Stimulated activated CD4-positive, alpha-beta T cell treated with anti-CD3 and anti-CD28 coated beads, Interleukin-2, amount 100 ng/mL, for 24 hours (primary cell): Measurements from ENCODE around the gene SUSD6.
A peak's percentile ranks its signal among the peaks of the same experiment; 100 is the strongest.
"Not testable (repeated sequence)": the region's sequence is repeated elsewhere in the genome, so short reads cannot be mapped to it uniquely, and the experiment has no call there.

ENCODE experiments used
- DNase-seq, 2 donors: peaks; one replicate each; pipeline ENCODE4 v3.0.0-alpha.2; 2020

SUSD6 gene

DNA sequence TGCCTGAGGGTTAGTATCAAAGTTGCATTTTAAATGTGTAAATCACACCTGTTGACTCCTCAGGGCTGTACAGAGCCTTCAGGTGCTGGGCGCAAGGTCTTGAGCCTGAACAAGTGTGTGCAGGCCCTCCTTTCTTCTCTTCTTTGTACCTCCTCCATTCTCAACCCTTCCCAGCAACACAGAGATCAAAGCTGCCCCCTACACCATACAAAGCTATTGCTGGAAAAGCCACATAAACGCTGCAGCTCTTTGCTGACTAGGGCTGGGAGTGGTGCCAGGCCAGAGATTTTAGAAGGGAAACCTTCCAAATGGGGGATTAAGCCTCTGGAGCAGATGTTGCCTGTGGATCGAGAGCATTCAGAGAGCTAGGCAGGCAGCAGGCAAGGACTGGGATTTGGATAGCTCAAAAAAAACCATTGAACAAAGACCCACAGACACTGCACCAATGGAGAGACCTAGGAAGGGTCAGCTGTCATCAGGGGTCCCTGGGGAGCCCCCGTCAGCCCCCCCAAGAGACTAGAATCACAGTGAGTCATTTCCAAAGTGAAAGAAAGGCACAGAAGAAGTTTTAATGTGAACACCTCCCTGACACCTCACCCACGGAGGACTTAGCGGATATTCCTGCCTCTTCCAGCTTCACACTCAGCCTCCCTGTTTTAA lies 18.2 kb upstream of the SUSD6 start:
- no peak for DNase-seq

DNA sequence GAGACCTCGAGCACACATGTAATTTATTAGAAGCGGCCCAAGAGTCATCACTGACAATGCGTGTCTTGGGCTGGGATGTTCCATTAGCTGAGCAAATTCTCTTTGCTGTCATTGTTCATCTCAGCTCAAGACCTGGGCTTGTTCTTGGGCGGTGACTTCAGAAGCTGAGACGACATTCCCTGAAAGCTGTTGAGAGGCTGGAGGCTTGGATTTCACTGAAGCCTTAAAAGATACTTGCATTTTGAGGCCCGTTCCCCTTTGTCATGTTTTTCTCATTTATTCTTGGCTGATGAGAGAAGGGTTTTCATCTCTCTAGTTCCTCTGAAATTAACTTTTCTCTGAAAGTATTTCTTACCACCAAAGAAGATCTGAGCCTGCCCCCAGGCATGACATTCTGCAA lies 16.6 kb upstream of the SUSD6 start:
- DNase-seq: no peak

DNA sequence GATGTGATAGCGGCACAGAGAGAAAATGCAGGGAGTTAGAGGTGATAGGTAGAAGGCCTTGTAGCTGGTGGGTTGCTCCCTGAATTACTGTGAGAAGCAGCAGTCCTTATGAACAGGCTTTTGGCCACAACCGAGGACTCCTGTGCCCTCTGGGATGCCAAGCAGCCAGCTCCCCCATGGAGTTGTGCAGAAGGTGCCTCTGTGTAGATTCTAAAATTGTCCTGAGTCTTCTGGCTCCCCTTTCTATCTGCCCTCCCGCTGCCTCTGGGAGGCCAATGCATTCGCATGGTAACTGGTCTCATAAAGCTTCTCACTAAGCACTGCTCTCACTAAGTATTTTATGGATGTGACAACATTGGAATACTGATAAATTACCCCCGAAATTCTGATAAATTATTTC lies 16.1 kb upstream of the SUSD6 start:
- DNase-seq: no peak

DNA sequence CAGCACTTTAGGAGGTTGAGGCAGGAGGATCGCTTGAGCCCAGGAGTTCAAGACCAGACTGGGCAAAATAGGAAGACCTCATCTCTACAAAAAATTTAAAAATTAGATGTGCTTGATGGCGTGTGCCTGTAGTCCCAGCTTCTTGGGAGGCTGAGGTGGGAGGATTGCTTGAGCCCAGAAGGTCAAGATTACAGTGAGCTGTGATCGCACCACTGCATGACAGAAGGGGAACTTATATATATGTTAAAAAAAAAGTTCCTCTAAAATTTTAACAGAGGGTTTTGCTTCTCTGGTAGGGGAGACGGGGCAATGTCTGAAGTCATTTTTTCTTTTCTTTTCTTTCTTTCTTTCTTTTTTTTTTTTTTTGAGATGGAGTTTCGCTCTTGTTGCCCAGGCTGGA lies 12.0 kb upstream of the SUSD6 start:
- not testable (repeated sequence) for DNase-seq

DNA sequence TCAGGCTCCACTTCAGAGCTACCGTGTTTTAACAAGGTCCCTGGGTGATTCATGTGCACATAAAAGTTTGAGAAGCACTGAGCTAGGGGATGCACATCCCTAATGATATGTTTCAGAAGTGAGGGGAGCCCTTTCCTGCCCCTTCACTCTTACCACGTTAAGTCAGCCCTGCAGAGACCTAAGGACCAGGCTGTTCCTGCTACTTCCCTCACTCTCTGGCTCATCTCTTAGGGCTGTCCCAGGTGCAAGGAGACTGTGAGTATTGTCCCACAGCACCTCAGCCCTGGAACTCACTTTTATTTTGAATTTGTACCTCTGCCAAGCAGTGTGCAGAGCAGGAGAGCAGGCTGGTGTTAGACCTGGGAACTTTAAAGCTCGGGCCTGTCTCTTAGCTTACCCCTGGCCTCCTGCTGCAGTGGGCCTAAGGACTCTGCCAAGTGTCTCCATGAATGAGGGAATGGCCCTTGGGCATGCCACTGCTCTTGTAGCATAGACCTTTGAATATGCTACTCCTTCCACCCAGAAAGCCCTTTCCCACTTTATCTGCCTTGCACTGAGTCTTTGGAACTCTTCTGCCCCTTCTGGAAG lies 11.0 kb upstream of the SUSD6 start:
- no peak for DNase-seq

DNA sequence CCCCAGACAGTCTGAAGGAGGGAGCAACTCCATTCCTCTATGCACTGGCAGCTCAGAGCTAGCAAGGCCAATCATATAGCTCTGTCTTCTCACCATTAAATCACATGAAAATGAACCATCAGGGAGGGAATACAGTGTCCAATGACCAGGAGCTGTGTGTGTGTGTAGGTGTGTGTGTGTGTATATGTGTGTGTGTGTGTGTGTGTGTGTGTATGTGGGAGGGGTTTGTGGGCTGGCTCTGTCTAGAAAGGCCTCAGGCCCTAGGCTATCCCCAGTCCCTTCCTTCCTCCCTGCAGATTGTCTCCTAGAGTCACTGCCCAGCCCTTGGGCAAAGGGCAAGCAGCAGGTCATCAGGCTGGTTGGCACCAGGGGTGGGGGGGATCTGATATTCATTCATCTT lies 5.7 kb upstream of the SUSD6 start:
- DNase-seq: no peak

DNA sequence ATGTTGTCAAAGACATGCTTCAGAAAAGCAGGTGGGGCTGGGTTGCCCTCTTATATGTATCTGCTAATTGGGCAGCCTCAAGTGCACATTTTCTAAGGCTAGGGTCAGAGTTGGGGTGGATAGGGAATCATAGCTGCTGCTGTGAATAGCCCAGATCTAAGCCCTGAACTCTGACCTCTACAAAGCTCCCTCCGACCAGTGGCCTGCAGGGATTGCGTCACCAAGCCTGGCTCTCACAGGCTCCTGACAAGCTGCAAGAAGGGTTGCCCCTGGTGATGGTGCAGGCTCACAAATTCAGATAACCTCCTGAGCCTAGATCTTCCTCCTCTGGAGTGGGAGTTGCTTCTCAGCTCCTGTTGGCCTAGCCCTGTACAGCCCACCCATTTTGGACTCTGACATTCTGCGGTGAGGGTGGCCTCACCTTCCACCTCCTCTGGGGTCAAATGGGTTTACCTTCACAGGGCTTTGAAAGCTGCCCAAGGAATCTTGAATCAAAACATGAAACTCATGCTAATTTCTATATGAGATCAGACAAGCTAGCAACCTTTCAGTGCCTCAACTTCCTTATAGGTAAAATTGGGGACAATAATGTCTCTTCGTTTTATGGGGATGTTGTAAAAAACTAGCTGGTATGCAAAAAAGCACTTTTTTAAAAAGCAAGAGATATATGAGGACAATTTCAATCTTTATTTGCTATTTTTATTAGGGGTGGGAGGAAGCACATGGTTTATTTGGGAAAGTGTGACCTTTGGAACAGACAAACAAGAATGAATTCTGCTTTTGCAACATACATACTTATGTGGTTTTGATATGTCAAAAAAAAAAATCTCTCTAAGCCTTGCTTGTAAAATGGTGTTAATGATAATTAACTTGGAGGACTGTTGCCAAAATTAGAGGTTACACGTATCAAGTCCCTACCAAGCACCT lies 4.9 kb upstream of the SUSD6 start:
- no peak for DNase-seq

DNA sequence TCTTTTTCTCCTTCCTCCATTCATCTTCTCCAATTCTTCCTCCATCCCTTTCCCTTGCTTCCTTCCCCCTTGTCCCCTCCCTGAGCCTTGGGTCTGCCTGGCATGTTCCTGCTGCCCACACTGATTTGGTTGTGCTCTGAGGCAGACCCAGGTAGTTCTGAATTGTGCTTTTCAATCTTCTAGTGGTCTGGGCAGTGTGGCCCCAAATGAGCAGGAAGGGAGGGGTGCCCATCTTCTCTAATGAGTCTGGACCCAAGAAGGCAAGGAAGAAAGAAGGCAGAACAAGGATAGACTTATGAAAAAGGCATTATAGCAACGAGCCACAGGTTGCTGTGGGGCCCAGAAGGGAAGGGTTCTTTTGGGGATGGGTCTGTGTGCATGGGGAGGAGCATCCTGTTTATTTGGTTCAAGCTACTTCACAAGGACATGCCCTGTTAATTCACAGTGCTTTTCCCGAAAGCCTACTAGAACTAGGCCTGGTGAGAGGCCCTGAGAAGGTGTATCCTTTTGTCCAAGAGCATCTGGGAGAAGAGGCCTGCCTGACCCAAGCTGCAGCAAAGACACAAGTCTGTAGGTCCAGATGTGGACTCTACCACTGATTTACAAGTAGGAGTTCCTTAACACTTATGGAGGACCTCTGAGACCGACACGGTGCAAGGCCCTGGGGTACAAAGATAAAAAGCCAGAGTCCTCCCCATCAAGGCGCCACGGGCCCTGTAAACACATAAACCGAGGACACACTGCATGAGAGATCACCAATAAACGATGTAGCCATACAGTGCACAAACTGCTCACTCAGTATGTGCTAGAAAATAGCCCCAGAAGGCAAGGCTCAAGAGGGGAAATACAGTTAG lies 1.1 kb upstream of the SUSD6 start:
- no peak for DNase-seq

DNA sequence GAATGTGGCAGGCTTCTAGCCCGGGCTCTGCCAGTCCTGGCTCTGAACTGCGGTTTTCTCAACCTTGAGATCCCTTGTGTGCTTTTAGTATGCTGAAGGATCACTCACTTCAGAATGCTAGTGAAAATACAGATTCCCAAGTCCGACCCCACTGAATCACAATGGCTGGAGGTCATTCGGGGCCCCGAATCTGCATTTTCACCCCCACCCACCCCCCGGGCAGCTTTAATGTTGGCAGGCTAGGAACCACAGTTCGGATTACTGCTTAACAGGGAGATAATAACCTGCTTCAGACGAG lies 573 bp upstream of the SUSD6 start:
- DNase-seq: no peak

DNA sequence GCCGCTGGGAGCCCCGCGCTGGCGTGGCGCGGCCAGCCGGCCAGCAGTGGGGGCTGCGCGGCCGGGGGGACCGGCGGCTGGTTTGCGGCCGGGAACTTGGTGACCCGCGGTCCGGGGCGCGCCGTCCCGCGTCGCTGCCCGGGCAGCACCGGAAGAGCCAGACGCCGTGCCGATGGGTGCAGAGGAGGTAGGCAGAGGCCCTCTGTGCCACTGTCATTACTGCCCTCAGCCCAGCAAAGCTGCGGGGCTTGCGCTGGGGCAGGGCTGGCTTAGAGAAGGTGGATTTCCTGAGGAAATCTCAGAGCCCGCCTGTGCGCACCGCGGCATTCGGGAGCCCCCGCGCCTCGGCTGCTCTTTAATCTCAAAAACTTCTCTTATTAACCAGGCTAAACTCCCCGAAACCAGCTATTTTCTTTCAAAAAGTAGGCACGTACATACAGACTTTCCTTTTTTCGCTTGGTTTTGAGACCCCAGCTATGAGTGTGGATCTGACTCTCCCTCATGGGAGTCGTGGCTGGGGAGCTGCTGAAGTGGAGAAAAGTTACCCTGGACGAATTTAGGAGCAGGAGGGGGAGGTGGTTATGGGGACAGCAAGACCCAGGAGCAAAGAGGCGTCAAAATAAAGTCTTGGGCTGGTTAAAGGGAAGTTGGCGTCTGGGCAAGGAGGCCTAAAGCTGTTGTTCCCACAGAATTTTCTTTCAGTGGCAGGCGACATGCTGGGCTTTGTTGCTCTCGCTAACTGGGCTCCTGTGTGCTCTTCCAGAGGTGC lies 802 bp downstream of the SUSD6 start:
- peak; percentile 46 to 55 for DNase-seq

DNA sequence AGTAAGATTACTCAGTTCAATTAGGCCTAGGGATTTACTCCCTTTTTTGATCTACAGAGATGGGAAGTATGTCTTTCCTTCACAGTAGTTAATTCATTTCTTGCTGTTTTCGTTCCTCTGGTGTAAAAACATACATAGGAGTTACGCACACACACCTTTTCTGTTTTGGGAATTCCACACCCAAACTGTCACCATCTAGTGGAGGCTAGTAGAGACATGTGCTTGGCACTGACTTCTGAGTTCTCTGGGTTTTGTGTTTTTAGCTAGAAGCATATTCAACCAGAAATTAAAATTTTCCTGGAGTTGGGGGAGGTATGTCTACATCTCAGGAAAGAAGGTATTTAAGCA lies 1.4 kb downstream of the SUSD6 start:
- DNase-seq: no peak

DNA sequence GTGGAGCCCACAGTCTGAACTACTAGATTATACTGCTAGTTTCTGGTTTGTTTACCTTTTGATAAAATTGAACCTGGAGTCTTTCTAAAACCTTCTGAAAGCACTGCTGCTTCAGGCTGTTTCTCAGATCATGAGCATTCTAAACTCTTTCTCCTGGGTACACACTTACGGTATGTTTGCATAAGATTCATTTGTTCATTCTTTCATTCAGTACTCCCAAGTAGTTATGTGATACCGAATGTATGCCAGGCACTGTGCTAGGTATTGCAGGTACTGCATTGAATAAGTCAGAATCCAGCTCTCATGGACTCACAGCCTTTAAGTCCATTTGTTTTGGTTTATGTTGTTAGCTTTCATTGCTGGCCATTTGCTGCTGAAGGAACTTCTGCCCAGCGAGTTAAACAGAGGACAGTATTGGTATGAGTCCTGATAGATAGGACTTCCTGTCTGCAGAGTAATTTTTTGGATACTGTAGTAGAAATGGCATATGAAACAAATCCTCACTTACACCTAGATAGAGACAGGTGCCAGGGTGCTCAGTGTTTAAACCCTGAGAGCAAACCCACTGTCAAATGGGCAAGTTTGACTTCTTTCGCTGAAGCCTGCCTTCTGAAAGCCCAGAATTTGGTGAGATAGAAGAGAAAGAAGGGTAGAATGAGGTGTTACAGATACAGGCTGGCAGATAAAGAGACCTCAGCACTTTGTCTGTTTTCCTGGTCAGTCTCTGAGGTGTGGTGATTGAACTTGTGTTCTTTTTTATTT lies 2.1 kb downstream of the SUSD6 start:
- DNase-seq: no peak

DNA sequence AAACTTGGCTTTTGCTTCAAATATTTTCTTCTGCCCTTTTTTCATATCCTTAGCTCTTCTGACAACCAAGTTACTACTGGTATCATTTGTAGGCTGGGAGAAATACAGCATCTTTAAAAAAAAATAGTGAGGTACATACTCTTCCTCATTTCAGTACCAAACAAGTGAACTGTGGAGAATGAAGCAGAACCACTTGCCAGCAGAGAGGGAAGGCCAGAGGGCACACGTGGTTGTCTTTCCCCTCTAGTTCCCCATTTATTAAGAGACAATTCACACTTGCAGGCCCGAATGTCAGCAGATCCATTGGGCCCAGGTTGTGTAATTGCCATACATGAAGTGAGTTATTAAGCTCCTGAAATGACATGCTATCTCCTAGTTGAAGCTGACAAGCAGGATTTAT lies 3.2 kb downstream of the SUSD6 start:
- DNase-seq: no peak

DNA sequence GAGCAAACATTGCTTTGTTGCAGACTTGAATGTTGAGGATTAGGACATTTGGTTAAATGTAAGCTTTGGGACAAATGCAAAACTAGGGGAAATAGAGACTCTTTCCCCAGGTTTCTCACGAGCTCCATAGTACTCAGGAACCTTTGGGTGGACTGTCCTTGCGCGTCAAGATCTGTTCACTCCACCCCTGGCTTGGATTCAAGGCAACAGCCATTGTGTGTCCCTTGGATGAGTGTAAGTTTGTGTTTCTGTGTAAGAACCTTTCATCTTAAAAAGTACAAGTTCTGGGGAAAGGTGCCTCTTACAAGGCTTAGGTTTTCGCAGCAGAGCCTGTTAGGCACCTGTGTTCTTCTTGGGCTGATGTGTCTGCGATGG lies 3.7 kb downstream of the SUSD6 start:
- no peak for DNase-seq

DNA sequence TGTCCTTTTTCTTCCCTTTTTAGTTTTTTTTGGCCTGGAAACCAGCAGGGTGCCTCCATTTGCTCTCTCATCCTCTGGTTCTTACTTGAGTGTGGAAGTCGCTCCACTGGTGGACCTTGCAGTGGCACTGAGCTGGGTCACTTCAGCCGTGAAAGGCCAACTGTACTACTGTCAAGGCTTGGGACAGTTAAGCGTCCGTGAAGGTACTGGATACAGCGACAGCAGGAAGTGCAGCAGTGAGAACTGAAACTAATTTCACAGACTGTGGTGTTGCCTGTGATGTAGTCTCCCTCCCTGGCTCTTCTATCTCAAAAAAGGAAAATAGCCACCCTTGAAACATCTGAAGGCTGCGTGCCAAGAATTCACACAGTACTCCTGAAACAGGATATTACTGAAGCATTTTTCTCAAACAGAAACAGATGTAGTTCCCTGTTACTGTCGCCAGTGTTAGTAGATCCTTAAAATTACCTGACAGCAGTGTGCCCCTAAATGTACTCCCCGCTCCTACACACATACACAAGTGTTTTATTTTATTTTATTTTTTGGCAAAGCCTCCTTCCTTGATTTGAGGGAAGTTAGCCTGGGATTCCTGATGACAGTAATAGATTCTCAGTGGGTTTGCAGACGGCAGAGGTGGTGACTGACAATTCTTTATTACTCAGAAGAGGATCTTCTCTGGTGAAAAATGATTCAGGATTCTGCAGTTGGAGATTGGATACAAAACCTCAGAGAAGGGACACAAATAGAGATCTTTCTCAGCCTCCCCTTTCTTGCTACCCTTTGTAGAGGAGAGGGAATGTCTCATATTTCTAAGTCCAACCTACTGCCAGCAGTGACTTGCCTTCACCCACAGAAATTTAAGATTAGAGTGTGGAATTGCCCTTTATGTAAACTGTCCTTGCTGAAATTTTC lies 4.4 kb downstream of the SUSD6 start:
- DNase-seq: peak in 1 of 2 donors; percentile 33

DNA sequence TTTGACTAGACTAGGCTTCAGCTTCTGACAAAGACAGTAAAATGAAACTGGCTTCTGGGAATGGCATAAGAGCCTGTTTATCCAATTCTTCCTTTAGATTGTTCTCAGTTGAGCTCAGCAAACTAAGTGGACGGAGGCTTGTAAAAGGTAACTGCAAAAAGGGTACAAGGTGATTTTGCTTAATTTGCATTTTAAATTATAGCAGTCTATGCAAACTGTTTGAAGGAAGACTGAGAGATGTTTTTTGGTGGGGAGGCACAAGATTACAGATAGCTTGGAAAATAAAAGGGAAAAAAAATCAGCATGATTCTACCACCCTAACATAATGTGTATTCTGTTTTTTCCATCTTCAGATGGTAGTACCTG lies 5.0 kb downstream of the SUSD6 start:
- DNase-seq: no peak

DNA sequence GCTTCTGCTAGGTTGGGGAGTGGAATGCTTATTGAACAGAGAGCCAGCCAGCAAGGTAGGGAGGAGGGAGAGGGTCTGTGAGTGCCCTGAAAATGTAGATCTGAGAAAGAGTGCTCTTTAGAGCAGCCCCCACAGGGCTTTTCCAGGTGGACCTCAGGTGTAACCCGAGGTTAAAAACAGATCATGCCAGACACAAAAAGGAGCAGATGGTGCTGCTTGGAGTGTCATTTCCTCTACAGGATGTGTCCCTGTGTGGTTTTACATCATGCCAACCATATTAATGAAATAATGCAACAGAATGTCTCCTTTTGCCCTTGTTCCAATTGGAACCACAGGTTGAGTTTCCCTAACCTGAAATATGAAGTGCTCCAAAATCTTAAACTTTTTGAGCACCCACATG lies 6.4 kb downstream of the SUSD6 start:
- no peak for DNase-seq

DNA sequence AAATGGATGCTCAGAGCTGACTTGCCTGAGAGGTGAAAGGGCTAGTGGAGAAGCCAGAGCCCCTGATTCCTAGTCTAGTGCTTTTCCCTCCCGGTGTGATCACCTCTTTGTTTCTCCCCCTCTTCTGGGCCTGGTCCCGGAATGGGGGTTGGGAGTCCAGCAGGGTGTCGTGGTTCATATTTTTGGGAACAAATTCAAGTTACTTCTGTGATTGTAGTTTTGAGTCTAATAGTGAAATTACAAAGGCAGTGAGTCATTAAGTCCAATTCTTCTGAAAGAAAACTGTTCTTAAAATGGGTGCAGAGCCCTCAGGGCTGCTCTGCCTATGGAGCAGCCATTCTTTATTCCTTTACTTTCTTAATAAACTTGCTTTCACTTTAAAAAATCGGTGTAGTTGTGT lies 7.6 kb downstream of the SUSD6 start:
- no peak for DNase-seq

DNA sequence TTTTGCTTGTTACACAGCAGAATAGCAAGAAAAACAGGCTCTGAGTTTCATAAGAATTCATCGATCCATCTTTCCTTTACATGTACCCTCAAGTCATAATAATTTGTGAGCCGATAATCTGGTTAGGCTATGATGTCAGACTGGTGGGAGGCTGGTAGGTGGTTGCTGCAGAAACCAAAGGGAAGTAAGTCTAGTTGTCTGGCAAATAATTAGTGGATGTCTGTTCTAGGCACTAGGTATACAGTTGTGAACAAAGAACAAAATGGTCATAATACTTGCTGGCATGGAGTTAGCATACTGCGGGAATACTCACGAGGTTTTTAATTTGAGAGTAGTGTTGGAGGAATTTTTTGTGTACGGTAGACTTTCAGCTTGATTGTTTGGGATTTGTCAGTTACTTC lies 8.8 kb downstream of the SUSD6 start:
- no peak for DNase-seq

DNA sequence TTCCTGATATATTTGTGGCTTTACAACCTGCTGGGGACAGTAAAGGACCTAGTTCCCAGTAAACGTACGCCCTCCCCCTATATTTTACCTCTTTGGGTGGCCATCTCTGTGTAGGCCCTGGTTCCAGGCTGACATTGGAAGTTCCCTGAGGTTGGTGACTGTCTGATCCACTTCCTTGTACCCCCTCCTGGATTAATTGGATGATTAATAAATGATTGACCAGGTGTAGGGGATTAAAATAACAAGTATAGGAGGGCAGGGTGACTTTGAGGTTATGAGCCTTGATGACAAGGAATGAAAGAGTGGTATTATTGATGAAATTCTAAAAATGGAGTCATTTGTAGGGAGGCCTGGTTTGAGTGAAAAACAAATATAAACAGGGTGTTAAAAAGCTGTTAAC lies 9.6 kb downstream of the SUSD6 start:
- no peak for DNase-seq

DNA sequence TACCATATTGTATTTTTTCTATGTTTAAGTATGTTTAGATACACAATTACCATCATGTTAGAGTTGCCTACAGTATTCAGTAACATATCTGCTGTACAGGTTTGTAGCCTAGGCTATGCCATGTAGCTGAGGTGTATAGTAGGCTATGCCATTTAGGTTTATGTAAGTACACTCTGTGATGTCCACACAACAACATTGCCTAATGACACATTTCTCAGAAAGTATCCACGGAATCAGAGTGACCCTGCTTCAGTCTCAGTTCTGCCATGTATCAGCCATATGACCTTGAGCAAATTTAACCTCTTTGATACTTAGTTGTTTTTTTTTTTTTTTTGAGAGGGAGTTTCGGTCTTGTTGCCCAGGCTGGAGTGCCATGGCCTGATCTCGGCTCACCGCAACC lies 12.7 kb downstream of the SUSD6 start:
- DNase-seq: no peak
